Lung microvascular endothelial cell (primary cell): ENCODE data around the gene MED16. TPM values are rescaled to one million over a fixed set of nuclear protein-coding genes. Genes with fewer than 3 reads are reported as not detected.
"Not testable (repeated sequence)": the region's sequence is repeated elsewhere in the genome, so short reads cannot be mapped to it uniquely, and the experiment has no call there.

Experiments used
- DNase-seq, 2 donors: peaks; one replicate each; pipeline versions ENCODE4 v3.0.0 to v3.0.0-alpha.2; 2010; ENCODE audit warnings: low read depth in 2 of 2
- total RNA-seq: library from RNA; depleted of rRNA; stranded (reverse); fragments of >200 nt; gene quantifications from 2 replicates; pipeline ENCODE4 v1.2.1, GENCODE V29; 2014

Gene MED16
- total RNA-seq, 1 donor from 2014 or later = 19.0 TPM

- DNase-seq = no peak
Observed at GRCh38 chr19:889662-890295, 3.2 kb downstream of the MED16 start.

GRCh38 chr19:888581-889385, 4.2 kb downstream of the MED16 start:
- DNase-seq = no peak

GRCh38 chr19:887599-887998, 5.4 kb downstream of the MED16 start:
- DNase-seq = no peak

- peak in 1 of 2 donors; percentile 30 for DNase-seq
Observed at GRCh38 chr19:887072-887471, 5.9 kb downstream of the MED16 start.

DNA sequence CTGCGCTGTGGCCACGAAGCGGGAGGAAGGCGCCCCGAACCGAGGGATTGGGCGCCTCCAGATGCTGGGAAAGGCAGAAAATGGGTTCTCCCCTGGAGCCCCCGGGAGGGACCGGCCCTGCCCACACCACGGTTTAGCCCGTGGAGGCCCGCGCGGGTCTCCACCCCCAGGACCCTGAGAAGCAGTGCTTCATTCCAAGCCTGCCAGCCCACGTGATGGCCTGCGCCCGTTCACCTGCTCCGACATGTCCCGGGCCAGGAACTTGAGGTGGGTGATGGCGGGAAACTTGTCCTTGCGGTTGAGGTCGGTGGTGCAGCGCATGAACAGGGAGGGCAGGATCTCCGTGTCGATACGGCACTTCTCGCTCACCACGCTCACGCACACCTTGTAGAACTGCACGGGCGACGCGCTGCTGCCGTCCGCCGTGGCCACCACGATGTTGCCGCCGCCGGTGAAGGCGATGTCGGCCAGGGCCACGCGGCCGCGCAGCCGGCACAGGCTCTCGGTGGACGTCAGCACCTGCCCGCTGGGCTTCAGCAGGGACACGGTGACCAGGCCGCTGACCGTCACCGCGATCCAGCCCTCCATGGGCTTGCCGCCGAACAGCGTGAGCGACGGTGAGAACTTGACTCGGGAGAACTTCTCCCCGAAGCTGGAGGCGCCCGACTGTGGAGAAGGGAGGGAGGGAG, 7.3 kb downstream of the MED16 start:
- no peak for DNase-seq

- no peak for DNase-seq
Observed at GRCh38 chr19:884420-885211, 8.4 kb downstream of the MED16 start.

DNA sequence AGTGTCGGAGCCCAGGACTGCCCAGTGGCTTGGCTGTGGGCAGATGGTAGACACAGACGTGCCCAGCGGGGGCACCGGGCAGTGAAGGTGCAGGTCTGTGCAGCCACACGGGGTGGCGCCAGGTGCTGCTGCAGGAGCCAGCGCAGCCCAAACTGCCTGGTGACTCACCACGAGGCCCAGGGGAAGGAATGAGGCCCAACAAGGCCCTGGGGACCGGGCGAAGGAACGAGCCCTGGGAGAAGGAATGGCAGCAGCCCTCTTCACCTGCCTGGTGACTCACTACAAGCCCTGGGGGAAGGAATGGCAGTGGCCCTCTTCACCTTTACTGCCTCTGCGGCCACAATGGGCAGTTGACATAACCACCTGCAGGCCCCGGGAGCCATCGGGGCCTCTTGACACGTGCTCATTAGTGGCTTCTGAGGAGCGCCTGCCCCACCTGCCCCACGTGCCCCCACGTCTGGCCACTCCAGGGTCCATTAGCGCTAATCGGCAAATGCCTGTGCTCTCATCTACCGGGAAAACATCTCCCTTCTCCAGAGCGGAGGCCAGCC, 9.3 kb downstream of the MED16 start:
- DNase-seq = no peak

GRCh38 chr19:882871-883497, 10.0 kb downstream of the MED16 start:
- no peak for DNase-seq

DNA sequence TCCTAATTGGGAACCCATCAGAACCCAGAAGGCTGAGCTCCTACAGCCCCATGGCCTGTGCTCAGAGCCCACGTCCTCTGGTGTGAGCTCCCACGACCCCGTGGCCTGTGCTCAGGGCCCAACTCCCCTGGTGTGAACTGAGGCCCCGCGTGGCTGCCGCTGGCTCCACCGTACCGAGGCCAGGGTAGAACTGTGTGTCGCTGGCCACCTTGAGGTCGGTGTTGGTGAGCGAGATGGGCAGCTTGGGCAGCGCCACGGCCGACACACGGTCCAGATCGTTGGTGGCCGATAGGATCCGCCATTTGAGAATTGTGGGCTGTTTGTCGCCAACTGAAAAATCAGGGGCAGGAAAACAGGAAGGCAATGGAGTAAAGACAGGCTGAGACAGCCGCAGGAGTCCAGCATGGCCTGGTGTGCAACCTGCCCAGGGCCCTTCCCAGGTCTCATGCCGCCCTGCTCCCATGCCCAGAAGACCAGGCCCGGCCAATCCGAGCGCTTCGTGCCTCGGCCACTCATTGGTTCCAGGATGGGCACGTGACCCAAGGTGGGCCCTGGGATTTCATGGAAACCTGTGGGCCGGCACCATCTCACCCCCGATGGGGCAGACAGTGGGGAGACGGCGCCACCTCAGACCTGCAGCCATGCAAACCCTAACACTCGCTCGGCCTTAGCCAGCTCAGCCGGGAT, 11.5 kb downstream of the MED16 start:
- DNase-seq = no peak

GRCh38 chr19:879711-880438, 13.1 kb downstream of the MED16 start:
- no peak for DNase-seq

GRCh38 chr19:878751-879561, 14.0 kb downstream of the MED16 start:
- not testable (repeated sequence) for DNase-seq

GRCh38 chr19:877992-878660, 14.9 kb downstream of the MED16 start:
- not testable (repeated sequence) for DNase-seq

DNA sequence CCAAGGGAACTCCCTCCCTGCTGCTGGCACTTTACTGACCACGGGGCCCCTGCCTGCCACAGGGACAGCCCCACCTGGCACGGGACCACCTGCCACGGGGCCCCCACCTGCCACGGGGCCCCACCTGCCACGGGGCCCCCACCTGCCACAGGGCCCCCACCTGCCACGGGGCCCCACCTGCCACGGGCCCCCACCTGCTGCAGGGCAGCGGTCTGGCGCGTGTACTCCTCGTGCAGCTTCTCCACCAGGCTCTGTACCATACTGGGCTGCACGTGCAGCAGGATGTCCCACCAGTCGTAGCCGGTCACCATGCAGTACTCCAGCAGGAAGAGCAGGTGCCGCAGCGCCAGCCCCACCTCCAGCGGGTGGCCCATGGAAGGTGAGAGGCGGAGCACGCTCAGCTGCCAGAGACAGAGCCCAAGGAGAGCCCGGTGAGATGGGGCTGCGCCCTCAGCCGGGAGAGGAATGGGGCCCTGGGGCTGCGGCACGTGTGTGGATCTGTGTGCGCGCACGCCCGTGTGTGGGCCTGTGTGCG, 16.1 kb downstream of the MED16 start:
- DNase-seq = no peak

DNA sequence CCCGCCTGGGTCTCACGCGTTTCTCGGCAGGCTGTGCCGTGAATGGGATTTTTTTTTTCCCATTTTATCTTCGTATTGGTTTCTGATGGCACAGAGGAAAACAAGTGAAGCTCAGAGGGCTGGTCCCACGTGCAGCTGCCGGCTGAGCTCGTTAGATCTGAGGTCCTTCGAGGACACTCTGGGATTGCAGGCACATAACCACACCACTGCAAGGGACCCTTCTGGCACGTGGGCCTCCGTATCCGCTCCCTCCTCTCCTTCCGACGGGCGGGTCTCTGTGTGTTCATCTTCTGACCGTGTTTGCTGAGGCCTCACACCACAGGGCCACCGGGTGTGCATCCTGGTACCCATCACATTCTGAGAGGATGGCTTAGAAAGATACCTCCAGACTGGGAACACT, 16.9 kb downstream of the MED16 start:
- DNase-seq = no peak

DNA sequence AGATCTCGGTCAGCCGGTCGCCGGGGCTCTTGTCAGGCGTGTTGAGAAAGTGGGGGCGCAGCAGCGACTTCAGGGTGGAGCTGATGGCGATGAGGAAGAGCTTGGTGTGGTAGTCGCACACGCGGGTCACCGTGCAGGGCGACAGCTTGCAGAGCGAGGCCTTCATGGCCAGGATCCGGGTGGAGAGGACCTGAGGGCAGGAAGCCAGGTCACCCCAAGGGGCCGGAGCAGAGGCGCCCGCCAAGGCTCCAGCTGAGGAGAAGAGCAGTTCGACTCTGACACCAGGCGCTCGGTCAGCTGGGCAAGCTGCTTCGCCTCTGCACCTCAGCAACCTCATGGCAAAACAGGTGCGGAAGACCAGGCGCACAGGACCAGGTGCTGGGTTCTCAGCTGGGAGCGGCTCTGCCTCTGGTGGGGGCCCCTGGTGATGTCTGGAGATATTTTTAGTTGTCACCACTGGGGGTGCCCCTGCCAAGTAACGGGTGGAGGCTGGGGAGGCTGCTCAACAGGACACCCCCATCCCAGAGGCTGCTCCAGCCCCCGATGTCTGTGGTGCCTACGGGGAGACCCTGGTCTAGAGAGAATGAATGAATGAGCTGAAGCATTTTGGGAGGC, 17.6 kb downstream of the MED16 start:
- no peak for DNase-seq

GRCh38 chr19:873561-874041, 19.4 kb downstream of the MED16 start:
- no peak for DNase-seq

DNA sequence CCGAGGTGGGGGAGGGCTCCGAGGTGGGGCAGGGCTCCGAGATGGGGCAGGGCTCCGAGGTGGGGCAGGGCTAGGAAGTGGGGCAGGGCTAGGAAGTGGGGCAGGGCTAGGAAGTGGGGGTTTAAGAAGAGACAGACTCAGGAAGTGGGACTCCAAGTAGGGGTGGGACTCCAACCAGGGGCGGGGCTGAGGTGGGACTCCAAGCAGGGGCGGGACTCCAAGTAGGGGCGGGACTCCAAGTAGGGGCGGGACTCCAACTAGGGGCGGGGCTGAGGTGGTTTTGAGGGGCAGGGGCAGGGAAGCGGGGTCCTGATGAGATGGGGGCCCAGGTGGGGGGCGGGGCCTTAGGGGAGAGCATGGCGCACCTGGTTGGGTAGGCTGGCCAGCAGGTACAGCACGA, 19.9 kb downstream of the MED16 start:
- peak in 1 of 2 donors; percentile 54 for DNase-seq
